ENCODE measurements around the gene IRGC. TPM values are rescaled to one million over a fixed set of nuclear protein-coding genes. Genes with fewer than 3 reads are reported as not detected.
A peak's percentile ranks its signal among the peaks of the same experiment; 100 is the strongest.

IRGC gene
- total RNA-seq, 2 experiments from 2014 or later: not detected

GRCh38 chr19:43767316-43767715, 51.4 kb downstream of the IRGC start:
- H3K9me3 Mint-ChIP-seq: no peaks in the 10 kb centered on the region

GRCh38 chr19:43767818-43768217, 51.9 kb downstream of the IRGC start:
- no peak for DNase-seq
- CTCF ChIA-PET: interaction anchor here (0.6 to 6.7 kb wide), 4 partner anchors 11 to 239 kb away, joined by 4 to 124 read pairs (median 62); partner anchors contain the start of genes KCNN4 and SMG9
- Mint-ChIP-seq H3K4me1 (peaks cover 64% of the 10 kb centered on the region), H3K27ac (peak overlapping the region; percentile 96), H3K36me3 (ENCODE audit: low read depth) (peaks cover 72% of the 10 kb centered on the region), H3K4me3 (no peak overlapping the region), H3K9me3 (no peaks in the 10 kb centered on the region), H3K27me3 (no peaks in the 10 kb centered on the region)
- POLR2A ChIA-PET: interaction anchor here (1.0 to 11.4 kb wide), 3 partner anchors 8 to 13 kb away, joined by 4 to 259 read pairs (median 152); partner anchors contain the start of genes KCNN4 and SMG9

More at GRCh38 chr19:43767316-43767715, 51.4 kb downstream of the IRGC start:
- CTCF ChIA-PET: interaction anchor here (0.6 to 6.7 kb wide), 5 partner anchors 12 to 239 kb away, joined by 4 to 124 read pairs (median 12); partner anchors contain the start of genes KCNN4 and SMG9
- Mint-ChIP-seq H3K27ac (peak overlapping the region; percentile 96), H3K36me3 (ENCODE audit: low read depth) (peaks cover 71% of the 10 kb centered on the region), H3K27me3 (no peaks in the 10 kb centered on the region), H3K4me1 (peaks cover 69% of the 10 kb centered on the region), H3K4me3 (no peak overlapping the region)
- POLR2A ChIA-PET: interaction anchor here (1.0 to 11.4 kb wide), 4 partner anchors 8 to 22 kb away, joined by 4 to 259 read pairs (median 79); partner anchors contain the start of genes KCNN4 and SMG9
- DNase-seq: no peak

GRCh38 chr19:43768273-43769050, 52.6 kb downstream of the IRGC start:
- Mint-ChIP-seq H3K36me3 (ENCODE audit: low read depth) (peaks cover 73% of the 10 kb centered on the region), H3K27me3 (no peaks in the 10 kb centered on the region), H3K9me3 (no peaks in the 10 kb centered on the region), H3K27ac (peak overlapping the region; percentile 96), H3K4me1 (peaks cover 58% of the 10 kb centered on the region), H3K4me3 (no peak overlapping the region)
- ChIA-PET CTCF (interaction anchor here (0.8 to 6.7 kb wide), 6 partner anchors 11 to 40 kb away, joined by 3 to 124 read pairs (median 8); partner anchors contain the start of genes KCNN4 and SMG9), POLR2A (interaction anchor here (7.1 to 11.4 kb wide), 2 partner anchors 13 to 14 kb away, joined by 152 to 259 read pairs; partner anchors contain the start of genes KCNN4 and SMG9)
- no peak for DNase-seq

- Mint-ChIP-seq H3K27ac (peak overlapping the region; percentile 23), H3K4me3 (no peak overlapping the region), H3K4me1 (peaks cover 51% of the 10 kb centered on the region), H3K9me3 (no peaks in the 10 kb centered on the region), H3K36me3 (ENCODE audit: low read depth) (peaks cover 79% of the 10 kb centered on the region), H3K27me3 (no peaks in the 10 kb centered on the region)
- CTCF ChIA-PET: interaction anchor here (0.9 to 6.7 kb wide), 3 partner anchors 10 to 18 kb away, joined by 4 to 124 read pairs (median 4); partner anchors contain the start of gene KCNN4
- POLR2A ChIA-PET: interaction anchor here (7.1 to 11.4 kb wide), 2 partner anchors 12 to 15 kb away, joined by 152 to 259 read pairs; partner anchors contain the start of genes KCNN4 and SMG9
- DNase-seq: no peak
These were observed 53.4 kb downstream of the IRGC start for GRCh38 chr19:43769256-43769655.

Other genes starting within 250 kb of the IRGC start
- 10 to 100 TPM; 12.0 to 15.2 TPM for gene PHLDB3, start 211.3 kb upstream of the IRGC start, total RNA-seq
- 10 to 100 TPM; 90.7 to 91.1 TPM for gene ETHE1, start 188.9 kb upstream of the IRGC start, total RNA-seq
- gene ZNF575, start 182.9 kb upstream of the IRGC start, total RNA-seq: 1 to 10 TPM; 4.1 to 4.8 TPM
- 10 to 100 TPM; 42.5 to 46.1 TPM for gene XRCC1, start 140.5 kb upstream of the IRGC start, total RNA-seq
- 1 to 10 TPM; 3.7 to 4.4 TPM for gene PINLYP, start 140.3 kb upstream of the IRGC start, total RNA-seq
- gene IRGQ, start 119.9 kb upstream of the IRGC start, total RNA-seq: 10 to 100 TPM; 15.3 to 16.5 TPM
- 10 to 100 TPM; 13.2 to 13.5 TPM for gene ZNF576, start 119.5 kb upstream of the IRGC start, total RNA-seq
- gene SRRM5, start 104.0 kb upstream of the IRGC start, total RNA-seq: under 1 TPM; 0.28 to 0.45 TPM
- gene ZNF428, start 96.4 kb upstream of the IRGC start, total RNA-seq: 10 to 100 TPM; 19.7 to 20.6 TPM
- gene CADM4, start 76.2 kb upstream of the IRGC start, total RNA-seq: under 1 TPM; 0.43 to 0.60 TPM
- gene PLAUR, start 45.9 kb upstream of the IRGC start, total RNA-seq: 10 to 100 TPM; 29.2 to 29.3 TPM
- 10 to 100 TPM; 58.1 to 64.6 TPM for gene SMG9, start 38.9 kb downstream of the IRGC start, total RNA-seq
- 10 to 100 TPM; 71.7 to 72.3 TPM for gene KCNN4, start 64.9 kb downstream of the IRGC start, total RNA-seq
- under 1 TPM; 0.70 to 0.71 TPM for gene LYPD5, start 86.4 kb downstream of the IRGC start, total RNA-seq
- gene ZNF283, start 111.2 kb downstream of the IRGC start, total RNA-seq: 1 to 10 TPM; 6.5 to 6.8 TPM
- gene ZNF404, start 167.9 kb downstream of the IRGC start, total RNA-seq: 1 to 10 TPM in 1 of 2 experiments, under 1 TPM in 1; 0.80 to 1.5 TPM
- 10 to 100 TPM; 15.1 to 16.6 TPM for gene ZNF45, start 219.2 kb downstream of the IRGC start, total RNA-seq
- gene ZNF221, start 235.2 kb downstream of the IRGC start, total RNA-seq: 1 to 10 TPM; 1.5 to 1.6 TPM